PFSK-1 (cell line): ENCODE measurements around the gene LMTK3.

ENCODE experiments used
- FOXP2 ChIP-seq: optimal IDR thresholded peaks from 2 replicates; pipeline ENCODE3; 2011; ENCODE audit warnings: borderline replicate concordance, control low read depth, inconsistent platforms; ENCODE audit not compliant: insufficient read depth; ENCODE audit errors: extremely low read length, extremely low read depth
- POLR2AphosphoS5 ChIP-seq: IDR thresholded peaks from 2 replicates; pipeline ENCODE4 v1.6.1; 2012; ENCODE audit warnings: low read depth, mild to moderate bottlenecking, control low read depth, low read length, moderate library complexity
- SIN3A ChIP-seq: IDR thresholded peaks from 2 replicates; pipeline ENCODE4 v1.6.1; 2012; ENCODE audit warnings: mild to moderate bottlenecking, low read length, moderate library complexity, borderline replicate concordance; ENCODE audit not compliant: insufficient read depth
- TAF1 ChIP-seq: IDR thresholded peaks from 2 replicates; pipeline ENCODE4 v1.6.1; 2012; ENCODE audit warnings: low read length, control low read depth, borderline replicate concordance; ENCODE audit not compliant: insufficient read depth
- TF ChIP-seq, protein P1 (sequence below), 2 experiments: IDR thresholded peaks; 2 replicates each; pipeline versions ENCODE4 v1.6.1 to v1.8.0; 2011 to 2012; ENCODE audit warnings: low read depth in 2 of 2, low read length in 2 of 2, control low read depth in 1 of 2, inconsistent platforms in 1 of 2, mild to moderate bottlenecking in 1 of 2, moderate library complexity in 1 of 2; ENCODE audit not compliant: insufficient read depth in 1 of 2

Gene LMTK3

DNA sequence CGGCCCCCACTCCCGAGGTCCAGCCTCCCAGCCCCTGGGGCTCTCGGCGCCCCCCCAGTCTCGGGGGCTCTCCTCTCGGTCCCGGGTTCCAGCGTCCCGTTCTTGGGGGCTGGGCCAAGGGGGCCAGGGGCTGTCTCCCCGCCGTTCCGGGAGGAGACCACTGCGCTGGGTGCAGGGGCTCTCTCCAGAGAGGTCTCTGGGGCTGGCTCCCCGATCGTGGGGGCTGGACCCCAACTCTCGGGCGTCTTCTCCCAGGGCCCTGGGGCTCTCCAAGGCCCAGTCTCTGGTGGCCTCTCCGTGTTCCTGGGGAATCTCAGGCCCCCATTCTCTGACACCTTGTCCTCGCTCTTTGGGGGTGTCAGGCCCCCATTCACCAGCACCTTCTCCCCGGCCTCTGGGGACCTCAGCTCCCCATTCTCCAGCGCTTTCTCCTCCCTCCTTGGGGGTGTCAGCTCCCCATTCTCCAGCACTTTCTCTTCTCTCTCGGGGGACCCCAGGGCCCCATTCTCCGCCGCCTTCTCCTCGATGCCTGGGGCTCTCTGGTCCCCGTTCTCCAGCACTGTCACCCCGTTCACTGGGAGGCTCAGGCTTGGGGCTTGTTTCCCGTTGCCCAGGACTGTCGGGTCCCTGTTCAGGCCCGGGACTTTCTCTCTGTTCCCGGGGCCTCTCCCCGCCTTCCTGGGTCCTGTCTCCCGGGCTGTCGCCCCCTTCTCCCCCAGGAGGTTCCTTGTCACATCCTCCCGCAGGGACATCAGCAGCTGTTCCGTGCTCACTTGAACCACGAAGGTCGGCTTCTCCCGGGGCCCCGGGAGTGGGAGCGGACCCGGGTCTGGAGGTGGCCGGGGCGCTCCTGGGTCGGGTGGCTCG is 13.7 kb downstream of the LMTK3 start:
- TF ChIP-seq SIN3A (no peak), POLR2AphosphoS5 (no peak), TAF1 (no peak), FOXP2 (no peak)
- TF ChIP-seq, protein P1, sequence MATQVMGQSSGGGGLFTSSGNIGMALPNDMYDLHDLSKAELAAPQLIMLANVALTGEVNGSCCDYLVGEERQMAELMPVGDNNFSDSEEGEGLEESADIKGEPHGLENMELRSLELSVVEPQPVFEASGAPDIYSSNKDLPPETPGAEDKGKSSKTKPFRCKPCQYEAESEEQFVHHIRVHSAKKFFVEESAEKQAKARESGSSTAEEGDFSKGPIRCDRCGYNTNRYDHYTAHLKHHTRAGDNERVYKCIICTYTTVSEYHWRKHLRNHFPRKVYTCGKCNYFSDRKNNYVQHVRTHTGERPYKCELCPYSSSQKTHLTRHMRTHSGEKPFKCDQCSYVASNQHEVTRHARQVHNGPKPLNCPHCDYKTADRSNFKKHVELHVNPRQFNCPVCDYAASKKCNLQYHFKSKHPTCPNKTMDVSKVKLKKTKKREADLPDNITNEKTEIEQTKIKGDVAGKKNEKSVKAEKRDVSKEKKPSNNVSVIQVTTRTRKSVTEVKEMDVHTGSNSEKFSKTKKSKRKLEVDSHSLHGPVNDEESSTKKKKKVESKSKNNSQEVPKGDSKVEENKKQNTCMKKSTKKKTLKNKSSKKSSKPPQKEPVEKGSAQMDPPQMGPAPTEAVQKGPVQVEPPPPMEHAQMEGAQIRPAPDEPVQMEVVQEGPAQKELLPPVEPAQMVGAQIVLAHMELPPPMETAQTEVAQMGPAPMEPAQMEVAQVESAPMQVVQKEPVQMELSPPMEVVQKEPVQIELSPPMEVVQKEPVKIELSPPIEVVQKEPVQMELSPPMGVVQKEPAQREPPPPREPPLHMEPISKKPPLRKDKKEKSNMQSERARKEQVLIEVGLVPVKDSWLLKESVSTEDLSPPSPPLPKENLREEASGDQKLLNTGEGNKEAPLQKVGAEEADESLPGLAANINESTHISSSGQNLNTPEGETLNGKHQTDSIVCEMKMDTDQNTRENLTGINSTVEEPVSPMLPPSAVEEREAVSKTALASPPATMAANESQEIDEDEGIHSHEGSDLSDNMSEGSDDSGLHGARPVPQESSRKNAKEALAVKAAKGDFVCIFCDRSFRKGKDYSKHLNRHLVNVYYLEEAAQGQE (IDR thresholded peaks at IDR 0.05; ENCODE audit: insufficient read depth in 1 of 2, low read depth in 2 of 2, low read length in 2 of 2), result no peak

GRCh38 chr19:48496959-48497727 is 14.5 kb downstream of the LMTK3 start:
- TF ChIP-seq FOXP2 (no peak), TAF1 (no peak), POLR2AphosphoS5 (no peak), SIN3A (no peak)
- TF ChIP-seq, protein P1 (IDR thresholded peaks at IDR 0.05; ENCODE audit: insufficient read depth in 1 of 2, low read depth in 2 of 2, low read length in 2 of 2), result no peak

GRCh38 chr19:48495396-48495795 is 16.2 kb downstream of the LMTK3 start:
- TF ChIP-seq FOXP2, result peak; percentile 34
- no peak for TF ChIP-seq TAF1
- TF ChIP-seq, protein P1 (IDR thresholded peaks at IDR 0.05; ENCODE audit: insufficient read depth in 1 of 2, low read depth in 2 of 2, low read length in 2 of 2), result peak in 1 of 2 experiments; percentile 70; a peak in 2 of 4 replicates
- no peak for TF ChIP-seq POLR2AphosphoS5
- TF ChIP-seq SIN3A, result peak; percentile 67; the same call in 1 of the 2 replicates

GRCh38 chr19:48493718-48494401 is 17.8 kb downstream of the LMTK3 start:
- TF ChIP-seq POLR2AphosphoS5 (no peak), SIN3A (no peak)

GRCh38 chr19:48492925-48493717 is 18.5 kb downstream of the LMTK3 start:
- TF ChIP-seq TAF1 (0 out of 2 replicates have a peak, but pooled peaks have one; percentile 38), FOXP2 (peak; percentile 40), POLR2AphosphoS5 (peak; percentile 62; the same call in 1 of the 2 replicates)
- TF ChIP-seq, protein P1 (IDR thresholded peaks at IDR 0.05; ENCODE audit: insufficient read depth in 1 of 2, low read depth in 2 of 2, low read length in 2 of 2), result no peak
